GM12878 (cell line): ENCODE results near the gene MTMR3. TPM values are rescaled to one million over a fixed set of nuclear protein-coding genes. Genes with fewer than 3 reads are reported as not detected.

Experiments used
- ATAC-seq: fragments of 200-7000 bp; cut with Tn5 transposase; 3 replicates; pipeline ENCODE4 v1.9.1; 2020; ENCODE audit warnings: mild to moderate bottlenecking, moderate library complexity
- BruUV-seq: library from RNA; stranded (reverse); fragments of 400-500 nt; replicated peaks from 2 replicates; lab custom pipeline; 2021; lab: Mats Ljungman, UMichigan
- CTCF ChIA-PET: fragments of 300-600 bp; sonication (Branson Sonifier 250); formaldehyde crosslinking; extraction: SDS; loops from one replicate; lab custom pipeline; 2021; ENCODE audit warnings: inconsistent platforms; lab: Yijun Ruan, JAX
- POLR2A ChIA-PET: fragments of 350-600 bp; formaldehyde crosslinking; extraction: SDS; loops from one replicate; lab custom pipeline; 2021; ENCODE audit warnings: inconsistent platforms; lab: Charles Lee
- RAD21 ChIA-PET: fragments of 300-600 bp; sonication (Branson Sonifier 250); formaldehyde crosslinking; loops from one replicate; lab custom pipeline; 2023; ENCODE audit warnings: antibody characterized with exemption; ENCODE audit not compliant: unreplicated experiment; lab: Charles Lee
- SMC1A ChIA-PET: fragments of 300-600 bp; sonication (Branson Sonifier 250); formaldehyde crosslinking; loops from one replicate; lab custom pipeline; 2023; ENCODE audit not compliant: unreplicated experiment, uncharacterized antibody; lab: Charles Lee
- DNase-seq: peaks from one replicate; pipeline ENCODE4 v3.0.0-alpha.2; 2011; ENCODE audit warnings: low read depth, low spot score
- FAIRE-seq: peaks from 3 replicates; lab custom pipeline; 2011; peaks lifted over from hg19 to GRCh38; lab: Jason Lieb, UNC
- H2AFZ ChIP-seq: 2 replicates; pipeline ENCODE4 v1.6.0; 2011; ENCODE audit warnings: low read depth, low read length, control low read depth; ENCODE audit not compliant: control insufficient read depth
- H3K27ac ChIP-seq: 2 replicates; pipeline ENCODE4 v1.5.1; 2011; ENCODE audit warnings: control low read depth; ENCODE audit not compliant: control insufficient read depth, insufficient read depth
- H3K27me3 ChIP-seq, 2 experiments: replicated peaks in 1 of 2; 2 replicates each; pipeline versions ENCODE4 v1.6.0 to v1.6.1; 2011; ENCODE audit warnings: low read length in 1 of 2; ENCODE audit not compliant: control insufficient read depth in 2 of 2, insufficient read depth in 2 of 2
- H3K36me3 ChIP-seq, 2 experiments: 2 replicates each; pipeline ENCODE4 v1.5.1; 2011; ENCODE audit warnings: low read length in 1 of 2; ENCODE audit not compliant: control insufficient read depth in 2 of 2, insufficient read depth in 2 of 2
- H3K4me1 ChIP-seq: 2 replicates; pipeline ENCODE4 v1.6.1; 2011; ENCODE audit warnings: mild to moderate bottlenecking, low read length, moderate library complexity, mixed read lengths; ENCODE audit not compliant: control insufficient read depth, insufficient read depth
- H3K4me2 ChIP-seq: 2 replicates; pipeline ENCODE4 v1.6.0; 2011; ENCODE audit warnings: control low read depth; ENCODE audit not compliant: control insufficient read depth, insufficient read depth
- H3K4me3 ChIP-seq: fragments of 200-600 bp; sonication (generic); 2 replicates; pipeline ENCODE4 v1.5.1; 2016
- H3K79me2 ChIP-seq: 2 replicates; pipeline ENCODE4 v1.6.0; 2011; ENCODE audit warnings: low read length; ENCODE audit not compliant: control insufficient read depth, insufficient read depth
- H3K9ac ChIP-seq: 2 replicates; pipeline ENCODE4 v1.8.0; 2011; ENCODE audit warnings: low read length, control low read depth, mixed read lengths; ENCODE audit not compliant: control insufficient read depth, insufficient read depth
- H3K9me3 ChIP-seq: replicated peaks from 3 replicates; pipeline ENCODE4 v1.5.1; 2011; ENCODE audit warnings: mild to moderate bottlenecking, low read length; ENCODE audit not compliant: control insufficient read depth, insufficient read depth
- H4K20me1 ChIP-seq: 2 replicates; pipeline ENCODE4 v1.6.0; 2011; ENCODE audit not compliant: control insufficient read depth, insufficient read depth
- CEBPB ChIP-seq, 2 experiments: fragments of 150-350 bp in 1 of 2; IDR thresholded peaks; 2 replicates each; pipeline ENCODE4 v1.6.1; 2012 to 2014; ENCODE audit warnings: low read depth in 2 of 2, low read length in 2 of 2, borderline replicate concordance in 1 of 2, inconsistent platforms in 1 of 2
- CHD2 ChIP-seq: IDR thresholded peaks from 2 replicates; pipeline ENCODE4 v1.6.1; 2011; ENCODE audit warnings: low read depth, low read length, improper control_type of control experiment, borderline replicate concordance
- IRF5 ChIP-seq: fragments of 450-650 bp; IDR thresholded peaks from 2 replicates; pipeline ENCODE4 v1.6.1; 2017; ENCODE audit warnings: borderline replicate concordance
- LARP7 ChIP-seq: fragments of 450-650 bp; IDR thresholded peaks from 2 replicates; pipeline ENCODE4 v1.6.1; 2017; ENCODE audit warnings: mild to moderate bottlenecking
- MTA3 ChIP-seq: IDR thresholded peaks from 2 replicates; pipeline ENCODE4 v1.6.1; 2012; ENCODE audit warnings: low read length, inconsistent platforms, borderline replicate concordance
- POLR2AphosphoS5 ChIP-seq: IDR thresholded peaks from 2 replicates; pipeline ENCODE4 v1.6.1; 2011; ENCODE audit warnings: mild to moderate bottlenecking, low read length, inconsistent platforms
- POU2F2 ChIP-seq: IDR thresholded peaks from 3 replicates; pipeline ENCODE4 v1.6.1; 2011; ENCODE audit warnings: low read depth, mild to moderate bottlenecking, low read length, borderline replicate concordance
- YBX1 ChIP-seq: fragments of 450-650 bp; IDR thresholded peaks from 2 replicates; pipeline ENCODE4 v1.6.1; 2016; ENCODE audit warnings: antibody characterized with exemption
- ZNF592 ChIP-seq: fragments of 450-650 bp; IDR thresholded peaks from 2 replicates; pipeline ENCODE4 v1.6.1; 2017; ENCODE audit warnings: mild to moderate bottlenecking, moderate library complexity
- ZZZ3 ChIP-seq: IDR thresholded peaks from 2 replicates; pipeline ENCODE4 v1.6.1; 2011; ENCODE audit warnings: low read depth; ENCODE audit not compliant: control insufficient read depth, insufficient read length
- WGBS: methylation state at CpG from one replicate; pipeline ENCODE4 v1.1.6; 2016; ENCODE audit warnings: low lambda C conversion rate; ENCODE audit not compliant: insufficient replicate concordance, insufficient coverage; ENCODE audit errors: missing lambda C conversion rate; 5-methylcytosine and 5-hydroxymethylcytosine counted together
- in situ Hi-C: fragments of 300-500 bp; cut with MboI; formaldehyde crosslinking; loops from 9 replicates; pipeline ENCODE4 v1.14.3; 2018; ENCODE audit warnings: mixed read lengths
- intact Hi-C: fragments of 100-400 bp; cut with micrococcal nuclease; formaldehyde crosslinking; loops from one replicate; pipeline ENCODE4 v1.14.2; 2022; ENCODE audit not compliant: unreplicated experiment
- polyA plus RNA-seq, 11 experiments: library from polyadenylated mRNA; depleted of rRNA in 4 of 11; unstranded in 6 of 11; stranded (reverse) in 5 of 11; fragments of >200 nt; fragmentation: Nextera tagmentation in 4 of 11; fragmentation: Illumina TruSeq in 1 of 11; extraction: Ambion mirVana in 4 of 11; extraction: Trizol in 1 of 11; gene quantifications; 1 replicate in 1 of 11; 2 replicates in 10 of 11; pipeline versions ENCODE4 v1.2.1 to v1.2.3, GENCODE V29; 2011 to 2016; ENCODE audit warnings: inconsistent platforms in 2 of 11, missing spikeins in 2 of 11, low read depth in 1 of 11
- total RNA-seq, 4 experiments: library from RNA; depleted of rRNA in 3 of 4; stranded (reverse); fragments of >200 nt in 3 of 4; fragmentation: Illumina TruSeq in 1 of 4; extraction: Trizol in 1 of 4; gene quantifications; 2 replicates each; pipeline versions ENCODE4 v1.2.1 to v1.2.3, GENCODE V29; 2013 to 2021
- TF ChIP-seq, protein P1 (sequence below): fragments of 150-350 bp; IDR thresholded peaks from 2 replicates; pipeline ENCODE4 v1.6.1; 2016; ENCODE audit warnings: low read depth, low read length
- TF ChIP-seq, protein P2 (sequence below): IDR thresholded peaks from 2 replicates; pipeline ENCODE4 v1.6.1; 2012; ENCODE audit warnings: low read depth, low read length, improper control_type of control experiment

Gene MTMR3
- total and polyA plus RNA-seq, 10 of the 15 experiments (the other 5 are each of a cell fraction or from before 2014, with no cell fraction given) = 1.4 to 23.7 (median 10.6) TPM

DNA sequence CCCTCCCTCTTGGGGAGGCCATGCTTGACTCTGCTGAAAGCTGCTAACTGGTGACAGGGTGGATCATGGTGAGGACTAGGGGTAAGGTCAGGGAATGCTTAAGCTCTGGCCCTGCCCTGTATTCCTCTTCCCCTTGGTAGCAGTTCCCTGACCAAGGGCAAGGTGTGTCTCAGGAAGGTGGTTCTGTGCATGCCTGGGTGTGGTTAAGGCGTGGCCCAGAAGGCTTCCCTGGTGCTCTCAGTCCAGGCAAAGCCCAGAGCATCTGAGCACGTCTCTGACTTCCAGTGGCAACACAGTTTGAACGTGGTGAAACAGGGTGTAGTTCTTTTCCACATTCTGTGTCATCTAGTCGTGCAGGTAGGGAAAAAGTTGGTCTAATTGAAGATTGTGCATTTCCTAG is 144.2 kb downstream of the MTMR3 start (continued):
- TF ChIP-seq, protein P1, sequence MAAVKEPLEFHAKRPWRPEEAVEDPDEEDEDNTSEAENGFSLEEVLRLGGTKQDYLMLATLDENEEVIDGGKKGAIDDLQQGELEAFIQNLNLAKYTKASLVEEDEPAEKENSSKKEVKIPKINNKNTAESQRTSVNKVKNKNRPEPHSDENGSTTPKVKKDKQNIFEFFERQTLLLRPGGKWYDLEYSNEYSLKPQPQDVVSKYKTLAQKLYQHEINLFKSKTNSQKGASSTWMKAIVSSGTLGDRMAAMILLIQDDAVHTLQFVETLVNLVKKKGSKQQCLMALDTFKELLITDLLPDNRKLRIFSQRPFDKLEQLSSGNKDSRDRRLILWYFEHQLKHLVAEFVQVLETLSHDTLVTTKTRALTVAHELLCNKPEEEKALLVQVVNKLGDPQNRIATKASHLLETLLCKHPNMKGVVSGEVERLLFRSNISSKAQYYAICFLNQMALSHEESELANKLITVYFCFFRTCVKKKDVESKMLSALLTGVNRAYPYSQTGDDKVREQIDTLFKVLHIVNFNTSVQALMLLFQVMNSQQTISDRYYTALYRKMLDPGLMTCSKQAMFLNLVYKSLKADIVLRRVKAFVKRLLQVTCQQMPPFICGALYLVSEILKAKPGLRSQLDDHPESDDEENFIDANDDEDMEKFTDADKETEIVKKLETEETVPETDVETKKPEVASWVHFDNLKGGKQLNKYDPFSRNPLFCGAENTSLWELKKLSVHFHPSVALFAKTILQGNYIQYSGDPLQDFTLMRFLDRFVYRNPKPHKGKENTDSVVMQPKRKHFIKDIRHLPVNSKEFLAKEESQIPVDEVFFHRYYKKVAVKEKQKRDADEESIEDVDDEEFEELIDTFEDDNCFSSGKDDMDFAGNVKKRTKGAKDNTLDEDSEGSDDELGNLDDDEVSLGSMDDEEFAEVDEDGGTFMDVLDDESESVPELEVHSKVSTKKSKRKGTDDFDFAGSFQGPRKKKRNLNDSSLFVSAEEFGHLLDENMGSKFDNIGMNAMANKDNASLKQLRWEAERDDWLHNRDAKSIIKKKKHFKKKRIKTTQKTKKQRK = no peak
- TF ChIP-seq MTA3 (no peak), YBX1 (no peak)

DNA sequence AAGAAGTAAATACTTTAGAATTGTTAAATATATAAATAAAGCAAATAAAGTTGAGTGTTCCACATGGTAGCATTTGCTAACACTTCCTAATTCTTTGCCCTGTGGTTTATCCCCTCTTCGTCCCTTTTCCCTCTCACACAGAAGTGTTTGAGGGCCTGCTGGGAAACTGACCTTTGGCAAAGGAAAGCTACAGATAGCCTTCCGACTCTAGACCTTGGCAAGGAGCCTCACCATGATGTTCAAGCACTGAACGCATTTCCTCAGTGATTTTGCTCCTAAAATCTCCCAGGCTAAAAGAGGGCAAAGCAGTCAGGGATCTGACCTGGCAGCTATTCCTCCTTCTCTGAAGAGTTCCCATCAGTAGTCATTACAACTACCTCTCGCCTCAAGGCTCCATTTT is 144.8 kb downstream of the MTMR3 start:
- Histone ChIP-seq H3K79me2 (no peaks in the 10 kb centered on the region), H3K9ac (no peak overlapping the region), H3K4me1 (no peaks in the 10 kb centered on the region), H3K4me3 (no peak overlapping the region), H3K9me3 (no peaks in the 10 kb centered on the region), H3K27me3 (no peaks in the 10 kb centered on the region), H2AFZ (no peak overlapping the region), H3K36me3 (peaks cover 6 to 7% of the 10 kb centered on the region in 2 experiments), H4K20me1 (no peaks in the 10 kb centered on the region), H3K27ac (no peak overlapping the region), H3K4me2 (no peak overlapping the region)
- intact Hi-C loops (no loop called here), in situ Hi-C loops (no loop called here)
- DNase-seq (no peak), FAIRE-seq (no peak), ATAC-seq (no peak)
- TF ChIP-seq POU2F2 (no peak), POLR2AphosphoS5 (no peak), LARP7 (no peak), ZNF592 (no peak), ZZZ3 (no peak), CHD2 (no peak), IRF5 (no peak), CEBPB (IDR thresholded peaks at IDR 0.05; ENCODE audit: borderline replicate concordance in 1 of 2, low read depth in 2 of 2, low read length in 2 of 2) (no peak)
- TF ChIP-seq, protein P2, sequence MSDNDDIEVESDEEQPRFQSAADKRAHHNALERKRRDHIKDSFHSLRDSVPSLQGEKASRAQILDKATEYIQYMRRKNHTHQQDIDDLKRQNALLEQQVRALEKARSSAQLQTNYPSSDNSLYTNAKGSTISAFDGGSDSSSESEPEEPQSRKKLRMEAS = no peak
- BruUV-seq = no TSS peak
- ChIA-PET RAD21 (no interaction called here), CTCF (interaction anchor here (0.7 to 1.2 kb wide), 2 partner anchors 10 to 61 kb away, joined by 3 to 6 read pairs; no protein-coding TSS in a partner anchor), SMC1A (interaction anchor here (1.2 kb wide), 1 partner anchor 48 kb away, joined by 3 read pairs; no protein-coding TSS in a partner anchor), POLR2A (no interaction called here)
- WGBS = 96% methylated on average over 4 of the region's 4 CpGs
